OCI-LY1 (cell line): ENCODE results near the gene CCDC192.

Source experiments
- H2AFZ ChIP-seq: fragments of 200-600 bp; sonication (generic), shearing (Covaris generic); 2 replicates; pipeline ENCODE4 v1.6.0; 2014; ENCODE audit warnings: antibody characterized with exemption, mild to moderate bottlenecking, low read length
- H3F3A ChIP-seq: fragments of 200-600 bp; sonication (generic), shearing (Covaris generic); 2 replicates; pipeline ENCODE4 v1.6.0; 2014; ENCODE audit warnings: mild to moderate bottlenecking, antibody characterized with exemption, low read length, moderate library complexity; ENCODE audit not compliant: insufficient read depth
- H3K27ac ChIP-seq: fragments of 200-600 bp; sonication (generic); 2 replicates; pipeline ENCODE4 v1.5.1; 2014; ENCODE audit warnings: low read length, mixed run types, mild to moderate bottlenecking, low read depth; ENCODE audit not compliant: poor library complexity, severe bottlenecking
- H3K27me3 ChIP-seq: fragments of 200-600 bp; sonication (generic); 2 replicates; pipeline ENCODE4 v1.6.0; 2014; ENCODE audit warnings: antibody characterized with exemption, mild to moderate bottlenecking, low read length, moderate library complexity; ENCODE audit not compliant: insufficient read depth
- H3K36me3 ChIP-seq: fragments of 200-600 bp; sonication (generic); 2 replicates; pipeline ENCODE4 v1.6.1; 2014; ENCODE audit warnings: mild to moderate bottlenecking, antibody characterized with exemption, low read length, moderate library complexity, mixed read lengths; ENCODE audit not compliant: insufficient read depth
- H3K4me1 ChIP-seq: fragments of 200-600 bp; sonication (generic); 2 replicates; pipeline ENCODE4 v1.5.1; 2014; ENCODE audit warnings: mild to moderate bottlenecking, low read length, moderate library complexity; ENCODE audit not compliant: insufficient read depth, severe bottlenecking
- H3K4me2 ChIP-seq: fragments of 200-600 bp; sonication (generic), shearing (Covaris generic); 2 replicates; pipeline ENCODE4 v1.6.1; 2014; ENCODE audit warnings: low read length
- H3K4me3 ChIP-seq: fragments of 200-600 bp; sonication (generic); 2 replicates; pipeline ENCODE4 v1.5.1; 2014; ENCODE audit warnings: low read length, low read depth, mild to moderate bottlenecking, mixed read lengths; ENCODE audit not compliant: poor library complexity, severe bottlenecking
- H3K79me2 ChIP-seq: fragments of 200-600 bp; shearing (Covaris generic); 2 replicates; pipeline ENCODE4 v1.6.1; 2016; ENCODE audit warnings: mixed run types, low read length, mixed read lengths; ENCODE audit not compliant: insufficient read depth
- H3K9ac ChIP-seq: fragments of 200-600 bp; sonication (generic), shearing (Covaris generic); 2 replicates; pipeline ENCODE4 v1.6.1; 2014; ENCODE audit warnings: mild to moderate bottlenecking, low read length, mixed read lengths
- H3K9me2 ChIP-seq: fragments of 200-600 bp; sonication (generic), shearing (Covaris generic); 2 replicates; pipeline ENCODE4 v1.6.1; 2014; ENCODE audit warnings: low read depth, mild to moderate bottlenecking, low read length, mixed read lengths
- H3K9me3 ChIP-seq: fragments of 200-600 bp; shearing (Covaris generic); 2 replicates; pipeline ENCODE4 v1.6.1; 2014; ENCODE audit warnings: low read length, mixed read lengths
- H4K20me1 ChIP-seq: fragments of 200-600 bp; sonication (generic), shearing (Covaris generic); 2 replicates; pipeline ENCODE4 v1.6.0; 2016; ENCODE audit warnings: mild to moderate bottlenecking, low read length; ENCODE audit not compliant: insufficient read depth
- CTCF ChIP-seq: fragments of 200-600 bp; sonication (generic), shearing (Covaris generic); IDR thresholded peaks from 2 replicates; pipeline ENCODE4 v1.5.1; 2017; ENCODE audit warnings: mild to moderate bottlenecking, antibody characterized with exemption, low read length, moderate library complexity, mixed read lengths
- EZH2 ChIP-seq: fragments of 200-600 bp; sonication (generic), shearing (Covaris generic); IDR thresholded peaks from 2 replicates; pipeline ENCODE4 v1.8.0; 2017; ENCODE audit warnings: borderline replicate concordance, mixed run types, mild to moderate bottlenecking, antibody characterized with exemption, low read length, moderate library complexity, mixed read lengths

CCDC192 gene

GRCh38 chr5:127821896-127822295, 118.7 kb downstream of the CCDC192 start:
- H3K9ac ChIP-seq: no peak overlapping the region
- H3K36me3 ChIP-seq: no peaks in the 10 kb centered on the region
- H3F3A ChIP-seq: no peaks in the 10 kb centered on the region
- H3K27ac ChIP-seq: no peak overlapping the region
- H3K79me2 ChIP-seq: no peaks in the 10 kb centered on the region
- H2AFZ ChIP-seq: no peak overlapping the region
- no peaks in the 10 kb centered on the region for H3K9me2 ChIP-seq
- no peaks in the 10 kb centered on the region for H3K9me3 ChIP-seq
- no peaks in the 10 kb centered on the region for H3K27me3 ChIP-seq
- no peak overlapping the region for H3K4me3 ChIP-seq
- H4K20me1 ChIP-seq: no peaks in the 10 kb centered on the region
- H3K4me2 ChIP-seq: no peak overlapping the region
- TF ChIP-seq CTCF (no peak), EZH2 (no peak)
- H3K4me1 ChIP-seq: peaks cover 5% of the 10 kb centered on the region

- no peaks in the 10 kb centered on the region for H3K9me2 ChIP-seq
- TF ChIP-seq EZH2 (no peak), CTCF (no peak)
- H3K4me2 ChIP-seq: no peak overlapping the region
- no peaks in the 10 kb centered on the region for H3K79me2 ChIP-seq
- H3K27ac ChIP-seq: no peak overlapping the region
- H3K4me1 ChIP-seq: peaks cover 5% of the 10 kb centered on the region
- no peak overlapping the region for H3K4me3 ChIP-seq
- H3K9ac ChIP-seq: no peak overlapping the region
- H2AFZ ChIP-seq: no peak overlapping the region
- H3K27me3 ChIP-seq: no peaks in the 10 kb centered on the region
- no peaks in the 10 kb centered on the region for H3K9me3 ChIP-seq
- no peaks in the 10 kb centered on the region for H4K20me1 ChIP-seq
- H3F3A ChIP-seq: no peaks in the 10 kb centered on the region
- H3K36me3 ChIP-seq: no peaks in the 10 kb centered on the region
Measured at GRCh38 chr5:127824126-127824525, 120.9 kb downstream of the CCDC192 start.

- H3K27me3 ChIP-seq: no peaks in the 10 kb centered on the region
- H3F3A ChIP-seq: no peaks in the 10 kb centered on the region
- H3K9ac ChIP-seq: no peak overlapping the region
- no peak for TF ChIP-seq EZH2
- TF ChIP-seq CTCF: no peak
- no peaks in the 10 kb centered on the region for H3K79me2 ChIP-seq
- no peaks in the 10 kb centered on the region for H3K9me2 ChIP-seq
- no peak overlapping the region for H2AFZ ChIP-seq
- no peaks in the 10 kb centered on the region for H4K20me1 ChIP-seq
- no peak overlapping the region for H3K27ac ChIP-seq
- no peaks in the 10 kb centered on the region for H3K36me3 ChIP-seq
- H3K4me2 ChIP-seq: no peak overlapping the region
- no peaks in the 10 kb centered on the region for H3K9me3 ChIP-seq
- H3K4me3 ChIP-seq: no peak overlapping the region
- H3K4me1 ChIP-seq: peaks cover 8% of the 10 kb centered on the region
Measured at GRCh38 chr5:127826011-127826410, 122.8 kb downstream of the CCDC192 start.
